Kidney glomerular epithelial cell (primary cell): ENCODE results near the gene TCF7L2.

Experiments used
- DNase-seq: peaks from one replicate; lab custom pipeline; 2025; lab: John Stamatoyannopoulos, UW

Gene TCF7L2

GRCh38 chr10:112966194-112966855 lies 16.3 kb downstream of the TCF7L2 start:
- no peak for DNase-seq

- no peak for DNase-seq
These were observed 17.2 kb downstream of the TCF7L2 start for GRCh38 chr10:112967200-112967599.

GRCh38 chr10:112969131-112969530 lies 19.1 kb downstream of the TCF7L2 start:
- DNase-seq, result no peak

DNA sequence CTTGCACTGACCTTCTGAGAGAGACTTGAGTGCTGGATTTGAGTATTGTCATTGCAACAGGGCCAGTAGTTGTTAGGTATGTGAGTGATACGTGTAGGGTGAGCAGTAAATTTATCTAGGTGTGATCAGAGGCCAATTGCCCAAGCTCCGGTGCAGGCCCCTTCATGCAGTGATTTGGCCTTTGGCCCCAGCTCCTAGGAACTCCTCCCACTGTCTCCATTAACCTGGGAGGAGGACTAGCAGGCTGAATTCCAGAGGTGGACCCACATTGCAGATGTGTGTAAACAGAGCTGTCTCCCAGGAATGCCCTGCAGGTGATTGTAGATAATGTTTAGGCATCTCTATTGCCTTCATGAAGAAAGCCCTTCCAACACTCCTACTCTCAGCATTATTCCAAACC lies 19.5 kb downstream of the TCF7L2 start:
- no peak for DNase-seq

DNA sequence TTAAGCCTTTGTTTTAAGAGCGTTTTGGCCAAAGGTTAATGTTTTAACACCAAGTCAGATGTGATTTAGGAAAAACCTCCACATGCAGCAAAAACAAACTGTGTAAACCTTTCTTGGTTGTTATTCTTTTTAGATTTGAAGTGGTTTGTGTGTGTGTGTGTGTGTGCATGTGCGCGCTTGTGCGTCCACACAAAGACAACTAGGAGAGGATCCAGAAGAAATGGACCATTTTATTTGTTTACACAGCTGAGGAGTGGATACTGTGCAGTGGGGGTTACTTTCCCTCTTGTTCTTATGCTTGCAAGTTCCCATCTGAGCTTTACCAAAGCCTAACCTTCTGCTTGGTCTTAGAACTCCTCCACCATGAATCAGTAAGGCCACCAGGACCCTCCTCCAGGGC lies 20.0 kb downstream of the TCF7L2 start:
- DNase-seq, result no peak

GRCh38 chr10:112972606-112973005 lies 22.6 kb downstream of the TCF7L2 start:
- no peak for DNase-seq

- no peak for DNase-seq
These were observed 23.0 kb downstream of the TCF7L2 start for GRCh38 chr10:112973046-112973445.

DNA sequence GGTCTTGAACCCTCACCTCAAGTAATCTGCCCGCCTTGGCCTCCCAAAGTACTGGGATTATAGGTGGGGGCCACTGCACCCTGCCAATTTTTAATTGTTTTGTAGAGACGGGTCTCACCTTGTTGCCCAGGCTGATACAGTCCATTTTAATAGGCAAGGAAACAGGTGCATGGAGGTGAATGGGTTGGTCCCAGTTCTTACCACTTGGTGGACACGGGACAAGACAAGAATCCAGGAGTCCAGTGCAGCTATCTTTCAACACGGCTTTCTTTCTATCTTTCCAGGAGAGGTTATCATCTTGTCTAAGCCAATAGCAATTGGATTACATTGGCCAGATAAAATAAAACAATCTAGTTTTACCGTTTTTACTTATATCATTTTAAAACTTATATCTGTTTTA lies 23.8 kb downstream of the TCF7L2 start:
- no peak for DNase-seq

- no peak for DNase-seq
These were observed 27.4 kb downstream of the TCF7L2 start for GRCh38 chr10:112977426-112977898.

DNA sequence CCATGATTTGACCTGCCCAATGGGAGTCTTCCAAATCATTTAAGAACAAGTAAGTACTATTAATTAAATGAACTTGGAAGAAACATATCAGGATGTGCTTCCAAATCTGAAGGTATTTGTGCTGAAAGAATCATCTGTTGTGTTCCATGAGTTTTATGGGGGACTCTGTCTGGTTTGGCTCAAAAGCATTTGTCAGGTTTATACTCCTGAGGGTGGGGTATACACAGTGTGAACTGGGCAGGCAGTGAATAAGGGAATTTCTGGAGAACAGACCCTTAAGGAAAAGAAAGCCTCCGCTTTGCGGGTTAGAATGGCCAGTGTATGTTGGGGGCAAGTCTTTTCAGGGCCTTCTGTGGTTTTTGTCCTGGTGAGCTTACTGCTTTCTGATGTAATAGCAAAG lies 29.9 kb downstream of the TCF7L2 start:
- no peak for DNase-seq

DNA sequence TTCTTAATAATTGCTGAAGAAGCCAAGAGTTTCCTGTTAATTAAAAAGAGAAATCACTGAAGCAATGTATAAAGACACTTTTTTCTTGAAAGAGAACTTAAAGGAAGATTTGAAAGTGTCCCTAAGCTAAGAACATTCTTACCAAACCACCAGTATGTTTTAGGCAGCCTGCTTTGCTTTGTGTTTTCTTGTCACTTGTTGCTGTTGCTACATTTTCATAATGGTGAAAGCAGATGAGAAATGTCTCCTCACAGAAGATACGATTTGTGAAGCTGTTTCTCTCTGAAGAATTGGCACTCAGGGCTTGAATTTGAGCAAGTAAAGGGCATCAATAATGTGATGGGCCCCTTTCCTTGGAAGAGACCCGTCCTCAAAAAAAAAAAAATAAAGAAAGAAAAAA lies 30.9 kb downstream of the TCF7L2 start:
- no peak for DNase-seq

- no peak for DNase-seq
These were observed 31.5 kb downstream of the TCF7L2 start for GRCh38 chr10:112981553-112981952.

DNA sequence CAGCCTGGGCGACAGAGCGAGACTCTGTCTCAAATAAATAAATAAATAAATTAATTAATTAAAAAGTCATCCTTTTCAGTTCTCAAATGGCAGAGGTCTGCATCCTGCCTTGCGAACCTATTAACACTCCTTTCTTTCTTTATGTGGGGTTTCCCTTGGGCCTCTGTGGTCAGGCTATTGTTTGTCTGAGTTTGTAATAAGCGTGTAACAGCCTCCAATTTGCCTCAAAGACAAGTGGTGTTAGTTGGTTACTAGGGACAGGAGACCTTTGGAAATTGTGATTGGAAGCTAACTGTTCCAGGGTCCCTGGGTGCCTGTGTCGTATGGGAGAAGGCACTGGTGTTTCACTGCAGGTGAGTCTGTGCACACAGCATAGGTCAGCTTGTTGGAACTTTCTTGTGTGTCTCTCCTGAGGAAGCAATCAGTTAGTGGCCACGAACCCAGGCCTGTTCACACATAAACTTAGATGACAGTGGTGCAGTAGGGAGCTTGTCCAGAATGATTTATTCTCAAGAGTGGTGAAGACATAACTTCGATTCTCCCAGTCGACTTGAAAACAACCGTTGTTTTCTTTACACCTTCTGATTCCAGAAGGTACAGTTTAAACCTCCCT lies 33.5 kb downstream of the TCF7L2 start:
- DNase-seq, result no peak

GRCh38 chr10:112984756-112985155 lies 34.7 kb downstream of the TCF7L2 start:
- no peak for DNase-seq

GRCh38 chr10:112985690-112986543 lies 35.9 kb downstream of the TCF7L2 start:
- no peak for DNase-seq

DNA sequence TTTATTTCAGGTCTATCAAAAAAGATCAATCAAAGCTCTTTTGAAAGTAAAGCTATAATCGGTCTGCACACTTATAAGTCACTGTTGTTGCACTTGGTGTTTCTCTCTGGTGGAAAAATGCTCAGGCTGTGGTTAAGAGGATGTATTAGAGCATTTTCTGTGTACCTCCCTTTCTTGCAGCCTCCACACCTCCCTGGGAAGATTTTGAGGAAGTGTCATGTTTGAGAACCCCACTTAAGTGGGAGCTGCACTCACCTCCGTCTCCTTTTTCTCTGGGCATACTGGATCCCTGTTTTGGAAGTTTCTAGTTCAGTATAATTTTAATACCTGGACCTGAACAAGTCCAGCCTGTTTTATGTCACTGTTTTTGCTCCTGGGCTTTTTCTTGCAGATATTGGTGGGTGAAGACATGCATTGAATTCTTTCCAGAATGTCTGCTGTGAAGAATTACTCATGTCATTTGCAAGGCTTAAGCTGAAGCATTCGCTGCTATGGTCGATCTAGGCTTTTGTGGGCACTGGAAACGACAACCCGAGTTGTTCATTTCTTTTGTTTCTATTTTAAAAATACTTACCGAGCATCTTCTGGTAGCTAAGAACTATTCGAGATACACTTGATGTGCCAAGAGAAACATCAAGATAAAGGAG lies 36.6 kb downstream of the TCF7L2 start:
- DNase-seq, result no peak

- DNase-seq, result no peak
These were observed 38.9 kb downstream of the TCF7L2 start for GRCh38 chr10:112988839-112989406.

DNA sequence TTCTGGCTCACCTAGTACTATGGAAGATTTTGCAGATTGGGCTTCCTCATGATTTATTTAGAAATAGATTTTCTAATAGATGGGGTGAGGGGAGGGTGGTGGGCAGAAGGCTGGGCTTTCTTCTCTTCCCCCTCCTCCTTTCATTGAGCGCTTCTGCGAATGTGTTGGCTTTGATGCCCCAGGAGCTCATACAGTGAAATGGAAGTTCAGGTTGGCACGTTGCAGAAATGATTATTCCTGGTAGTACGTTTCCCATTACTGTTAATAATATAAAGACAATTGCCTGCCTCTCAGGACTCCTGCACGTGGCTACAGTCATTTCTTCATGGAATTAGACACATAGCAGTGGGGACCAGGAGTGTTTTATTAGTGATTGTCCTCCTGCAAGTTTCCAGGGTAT lies 39.8 kb downstream of the TCF7L2 start:
- DNase-seq, result no peak

GRCh38 chr10:112990271-112990670 lies 40.2 kb downstream of the TCF7L2 start:
- DNase-seq, result no peak

DNA sequence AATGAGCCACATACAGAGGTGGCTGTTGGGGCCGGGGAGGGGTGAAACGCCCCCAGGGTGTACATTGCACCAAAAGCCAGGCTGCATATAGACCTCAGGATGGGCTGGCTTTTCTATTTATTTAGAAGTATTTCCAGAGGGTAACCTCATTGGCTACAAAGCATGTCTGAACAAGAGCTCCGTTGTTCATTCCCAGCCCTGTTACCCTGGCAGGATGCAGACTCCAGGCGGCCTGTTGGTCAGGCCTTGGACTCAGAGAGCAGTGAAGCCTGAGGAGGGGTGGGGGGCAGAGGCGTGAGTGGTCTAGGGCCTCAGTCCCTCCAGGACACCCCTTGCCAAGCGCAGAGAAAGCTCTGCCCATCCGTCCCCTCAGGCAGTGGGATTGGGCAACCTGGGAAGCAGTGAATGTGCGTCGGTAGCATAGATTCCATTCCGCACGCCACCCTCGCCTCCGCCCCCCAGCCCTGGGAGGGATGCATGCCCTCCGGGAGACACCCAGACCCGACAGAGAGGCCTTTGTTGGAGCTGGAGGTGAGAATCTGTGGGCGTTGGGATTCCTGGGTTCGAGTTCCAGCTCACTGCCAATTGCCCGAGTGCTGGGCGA lies 41.9 kb downstream of the TCF7L2 start:
- DNase-seq, result no peak

- no peak for DNase-seq
These were observed 46.4 kb downstream of the TCF7L2 start for GRCh38 chr10:112996462-112996861.

DNA sequence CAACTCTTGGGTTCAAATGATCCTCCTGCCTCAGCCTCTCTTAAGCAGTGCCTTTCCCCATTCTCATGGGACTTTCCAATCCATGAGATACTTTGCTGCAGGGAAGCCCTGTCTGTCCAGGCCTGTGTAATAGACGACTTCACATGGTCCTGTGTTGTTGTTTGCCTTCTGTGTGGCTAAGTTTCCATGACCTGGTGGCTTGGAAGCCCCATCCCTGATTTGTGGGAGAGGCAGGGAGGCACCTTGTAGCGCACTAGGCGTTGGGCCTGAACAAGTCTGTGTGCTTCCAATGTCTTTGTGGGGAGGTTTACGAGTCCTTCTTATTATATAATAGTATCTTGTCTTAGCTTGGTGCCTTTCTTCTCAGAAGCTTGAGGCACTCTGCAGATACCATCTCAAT lies 49.1 kb downstream of the TCF7L2 start:
- DNase-seq, result no peak
